Jurkat, Clone E6-1 (cell line): ENCODE results near the gene EDDM13. TPM values are rescaled to one million over a fixed set of nuclear protein-coding genes. Genes with fewer than 3 reads are reported as not detected.
A peak's percentile ranks its signal among the peaks of the same experiment; 100 is the strongest.
"Not testable (repeated sequence)": the region's sequence is repeated elsewhere in the genome, so short reads cannot be mapped to it uniquely, and the experiment has no call there.

Experiments
- DNase-seq: peaks from one replicate; pipeline ENCODE4 v3.0.0-alpha.2; 2011; ENCODE audit warnings: low read depth, low spot score
- H3K4me3 ChIP-seq: 2 replicates; pipeline ENCODE4 v1.5.1; 2011; ENCODE audit warnings: mild to moderate bottlenecking, low read length, control low read depth, moderate library complexity
- polyA plus RNA-seq: library from polyadenylated mRNA; unstranded; fragments of >200 nt; gene quantifications from one replicate; pipeline ENCODE4 v1.2.1, GENCODE V29; 2012; ENCODE audit warnings: missing spikeins; ENCODE audit not compliant: insufficient read length, insufficient read depth

EDDM13 gene
- polyA plus RNA-seq, result not detected

- no peak for DNase-seq
- no peak within 1 kb of the TSS for H3K4me3 ChIP-seq
Observed at GRCh38 chr19:56272161-56272798, at the start of gene EDDM13. Gene EDDM13, plus strand, starts transcription at chr19:56272748. Its CDS starts 87 bp downstream, at chr19:56272835.

- DNase-seq, result no peak
Observed at GRCh38 chr19:56222901-56223300, 49.6 kb upstream of the EDDM13 start.

GRCh38 chr19:56223481-56223880 is 49.1 kb upstream of the EDDM13 start:
- H3K4me3 ChIP-seq, result no peak overlapping the region

More at GRCh38 chr19:56222901-56223300, 49.6 kb upstream of the EDDM13 start:
- H3K4me3 ChIP-seq, result no peak overlapping the region

GRCh38 chr19:56245121-56245740 is 27.3 kb upstream of the EDDM13 start:
- DNase-seq, result no peak
- no peak overlapping the region for H3K4me3 ChIP-seq

More at GRCh38 chr19:56223481-56223880, 49.1 kb upstream of the EDDM13 start:
- no peak for DNase-seq

GRCh38 chr19:56245764-56246163 is 26.8 kb upstream of the EDDM13 start:
- H3K4me3 ChIP-seq, DNase-seq: not testable (repeated sequence)

- not testable (repeated sequence) for H3K4me3 ChIP-seq, DNase-seq
Observed at GRCh38 chr19:56248736-56249338, 23.7 kb upstream of the EDDM13 start.

- H3K4me3 ChIP-seq, result no peak overlapping the region
- peak; percentile 42 for DNase-seq
Observed at GRCh38 chr19:56252699-56253422, 19.7 kb upstream of the EDDM13 start.

- H3K4me3 ChIP-seq, result no peak overlapping the region
- peak; percentile 64 for DNase-seq
Observed at GRCh38 chr19:56253737-56254136, 18.8 kb upstream of the EDDM13 start.

- DNase-seq, result no peak
Observed at GRCh38 chr19:56258272-56258671, 14.3 kb upstream of the EDDM13 start.

GRCh38 chr19:56261145-56261544 is 11.4 kb upstream of the EDDM13 start:
- no peak for DNase-seq
- no peak overlapping the region for H3K4me3 ChIP-seq

More at GRCh38 chr19:56258272-56258671, 14.3 kb upstream of the EDDM13 start:
- H3K4me3 ChIP-seq, result no peak overlapping the region

GRCh38 chr19:56261932-56262331 is 10.6 kb upstream of the EDDM13 start:
- not testable (repeated sequence) for DNase-seq, H3K4me3 ChIP-seq

GRCh38 chr19:56263319-56263718 is 9.2 kb upstream of the EDDM13 start:
- H3K4me3 ChIP-seq, result no peak overlapping the region
- no peak for DNase-seq

GRCh38 chr19:56266051-56266450 is 6.5 kb upstream of the EDDM13 start:
- H3K4me3 ChIP-seq, result no peak overlapping the region
- no peak for DNase-seq

- DNase-seq, result no peak
- H3K4me3 ChIP-seq, result no peak overlapping the region
Observed at GRCh38 chr19:56269348-56269747, 3.2 kb upstream of the EDDM13 start.

GRCh38 chr19:56270676-56271075 is 1.9 kb upstream of the EDDM13 start:
- no peak for DNase-seq
- no peak overlapping the region for H3K4me3 ChIP-seq

GRCh38 chr19:56271151-56271550 is 1.4 kb upstream of the EDDM13 start:
- no peak for DNase-seq
- no peak overlapping the region for H3K4me3 ChIP-seq

- DNase-seq, result no peak
Observed at GRCh38 chr19:56273563-56274117, 1.1 kb downstream of the EDDM13 start.

GRCh38 chr19:56282809-56283208 is 10.3 kb downstream of the EDDM13 start:
- no peak for DNase-seq
- no peak overlapping the region for H3K4me3 ChIP-seq

More at GRCh38 chr19:56273563-56274117, 1.1 kb downstream of the EDDM13 start:
- no peak overlapping the region for H3K4me3 ChIP-seq

- DNase-seq, result no peak
- H3K4me3 ChIP-seq, result no peak overlapping the region
Observed at GRCh38 chr19:56284746-56285145, 12.2 kb downstream of the EDDM13 start.
